Omental fat pad (tissue), 4 donors: ENCODE data around the gene USP40. TPM values are rescaled to one million over a fixed set of nuclear protein-coding genes. Genes with fewer than 3 reads are reported as not detected.

Experiments
- ATAC-seq: fragments of 150-250 bp; one replicate; pipeline ENCODE4 v1.9.1; 2016; ENCODE audit warnings: mild to moderate bottlenecking, moderate library complexity; ENCODE audit not compliant: low FRiP score
- DNase-seq: peaks from one replicate; pipeline ENCODE4 v3.0.0-alpha.2; 2019; ENCODE audit warnings: low spot score
- CTCF ChIP-seq, 3 donors: fragments of 450-650 bp; IDR thresholded peaks; one replicate each; pipeline ENCODE4 v1.5.1; 2016 to 2017; ENCODE audit warnings: antibody characterized with exemption in 3 of 3, mild to moderate bottlenecking in 3 of 3, moderate library complexity in 2 of 3
- total RNA-seq, 4 donors: library from RNA; depleted of rRNA; stranded (reverse); fragments of >200 nt; gene quantifications; one replicate each; pipeline ENCODE4 v1.1.0, GENCODE V29; 2016

Gene USP40
- total RNA-seq, 4 donors from 2014 or later: 23.4 to 50.6 (median 35.1) TPM

GRCh38 chr2:233470011-233470687, 96.4 kb downstream of the USP40 start:
- DNase-seq (peak; percentile 21), ATAC-seq (no peak)
- no peak for TF ChIP-seq CTCF (IDR thresholded peaks at IDR 0.05)

GRCh38 chr2:233469261-233470010, 97.1 kb downstream of the USP40 start:
- ATAC-seq (no peak), DNase-seq (peak; percentile 17)
- TF ChIP-seq CTCF (IDR thresholded peaks at IDR 0.05): no peak

- DNase-seq: peak; percentile 9
These were observed 97.9 kb downstream of the USP40 start for GRCh38 chr2:233468741-233469110.

GRCh38 chr2:233468047-233468740, 98.4 kb downstream of the USP40 start:
- DNase-seq: peak; percentile 16
- no peak for ATAC-seq
- TF ChIP-seq CTCF (IDR thresholded peaks at IDR 0.05): no peak

More at GRCh38 chr2:233468741-233469110, 97.9 kb downstream of the USP40 start:
- no peak for TF ChIP-seq CTCF (IDR thresholded peaks at IDR 0.05)
- ATAC-seq: no peak

GRCh38 chr2:233466991-233467603, 99.5 kb downstream of the USP40 start:
- ATAC-seq: no peak
- TF ChIP-seq CTCF (IDR thresholded peaks at IDR 0.05): no peak
- DNase-seq: peak; percentile 8

- TF ChIP-seq CTCF (IDR thresholded peaks at IDR 0.05): no peak
- ATAC-seq (no peak), DNase-seq (no peak)
These were observed 101.9 kb downstream of the USP40 start for GRCh38 chr2:233464531-233465240.
